ENCODE measurements around the gene MAML1.

GRCh38 chr5:179801304-179802206 is 68.9 kb downstream of the MAML1 start:
- TF ChIP-seq CTCF (conservative IDR thresholded peaks at IDR 0.05 in 1 of 2, IDR thresholded peaks at IDR 0.05 in 1 of 2; ENCODE audit: low read depth in 1 of 2, low read length in 2 of 2) = peak; percentile 48 to 66
- no peak for TF ChIP-seq EZH2 (IDR thresholded peaks at IDR 0.05; ENCODE audit: low read length, missing control alignments)
